NCI-H2081 (cell line): ENCODE results near the gene CENATAC.
"Not testable (repeated sequence)": the region's sequence is repeated elsewhere in the genome, so short reads cannot be mapped to it uniquely, and the experiment has no call there.

Experiments
- DNase-seq, 2 experiments: peaks; one replicate each; lab custom pipeline; 2025; lab: John Stamatoyannopoulos, UW

CENATAC gene, protein sequence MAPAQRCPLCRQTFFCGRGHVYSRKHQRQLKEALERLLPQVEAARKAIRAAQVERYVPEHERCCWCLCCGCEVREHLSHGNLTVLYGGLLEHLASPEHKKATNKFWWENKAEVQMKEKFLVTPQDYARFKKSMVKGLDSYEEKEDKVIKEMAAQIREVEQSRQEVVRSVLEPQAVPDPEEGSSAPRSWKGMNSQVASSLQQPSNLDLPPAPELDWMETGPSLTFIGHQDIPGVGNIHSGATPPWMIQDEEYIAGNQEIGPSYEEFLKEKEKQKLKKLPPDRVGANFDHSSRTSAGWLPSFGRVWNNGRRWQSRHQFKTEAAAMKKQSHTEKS

DNA sequence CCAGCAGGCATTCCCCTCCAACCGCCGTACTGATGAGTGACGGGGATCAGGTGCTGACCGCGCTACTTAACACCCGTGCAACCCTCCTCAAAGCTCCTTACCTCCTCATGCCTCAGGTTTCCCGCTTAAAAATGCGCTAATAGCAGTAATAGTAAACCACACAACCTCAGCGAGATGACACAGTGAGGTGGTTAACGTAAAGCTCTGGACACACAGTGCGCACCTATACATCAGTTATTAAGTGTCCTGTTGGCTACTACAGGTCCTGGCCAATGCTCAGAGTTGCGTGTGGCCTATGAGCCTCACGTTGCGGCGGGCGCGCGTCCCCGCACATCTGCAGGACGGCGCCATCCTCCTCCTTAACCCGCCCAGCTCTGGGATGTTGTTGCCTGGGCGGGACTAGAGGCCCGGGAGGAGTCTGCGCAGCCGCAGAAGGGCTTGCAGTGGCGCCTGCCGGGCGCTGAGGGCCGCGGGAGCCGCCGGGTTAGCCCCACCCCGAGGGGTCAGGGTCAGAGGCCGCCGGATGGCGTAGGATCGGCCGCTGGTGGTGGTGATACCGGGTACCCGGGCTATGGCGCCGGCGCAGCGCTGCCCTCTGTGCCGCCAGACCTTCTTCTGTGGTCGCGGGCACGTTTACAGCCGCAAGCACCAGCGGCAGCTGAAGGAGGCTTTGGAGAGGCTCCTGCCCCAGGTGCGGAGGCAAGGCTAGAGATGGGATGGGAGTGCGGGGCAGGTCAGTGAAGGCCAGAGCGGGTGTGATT lies at the start of gene CENATAC:
Gene CENATAC, plus strand, starts transcription at position 512 of the 761 bp plus-strand sequence. Its CDS starts 60 bp downstream, at position 572.
- DNase-seq: peak; percentile 88 to 93

DNA sequence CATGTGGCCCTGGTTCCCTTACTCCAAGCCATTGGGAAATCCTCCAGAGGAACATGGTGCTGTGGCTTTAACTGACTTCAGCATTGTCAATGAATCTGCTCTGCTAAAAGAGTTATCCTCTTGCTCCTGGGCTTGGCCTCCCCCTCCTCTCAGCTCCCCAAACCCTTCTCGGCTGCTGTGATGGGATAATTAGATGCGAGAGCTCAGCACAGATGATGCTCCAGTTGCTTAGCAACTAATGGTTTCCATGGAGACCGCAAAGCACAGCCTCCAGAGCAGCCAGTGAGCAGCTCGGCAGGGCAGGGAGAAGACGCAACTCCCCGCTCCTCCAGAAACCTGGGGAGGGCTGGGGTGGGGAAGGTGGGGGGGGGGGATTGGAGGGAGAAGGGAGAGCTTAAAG lies 44.7 kb upstream of the CENATAC start:
- DNase-seq: peak; percentile 25 to 61

DNA sequence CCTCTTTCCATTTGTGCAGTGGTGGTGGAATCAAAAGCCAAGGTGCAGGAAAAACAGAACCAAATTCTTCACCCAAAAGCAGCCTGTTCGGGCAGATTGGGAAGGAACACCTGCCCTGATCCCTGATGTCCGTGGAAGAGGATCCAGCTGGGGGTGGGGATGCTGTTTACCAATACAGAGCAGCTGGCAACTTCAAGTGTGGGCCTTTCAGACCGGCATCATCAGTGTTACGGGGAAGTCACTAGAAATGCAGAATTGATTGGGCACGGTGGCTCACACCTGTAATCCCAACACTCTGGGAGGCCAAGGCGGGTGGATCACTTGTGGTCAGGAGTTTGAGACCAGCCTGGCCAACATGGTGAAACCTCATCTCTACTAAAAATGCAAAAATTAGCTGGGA lies 44.0 kb upstream of the CENATAC start:
- not testable (repeated sequence) for DNase-seq

DNA sequence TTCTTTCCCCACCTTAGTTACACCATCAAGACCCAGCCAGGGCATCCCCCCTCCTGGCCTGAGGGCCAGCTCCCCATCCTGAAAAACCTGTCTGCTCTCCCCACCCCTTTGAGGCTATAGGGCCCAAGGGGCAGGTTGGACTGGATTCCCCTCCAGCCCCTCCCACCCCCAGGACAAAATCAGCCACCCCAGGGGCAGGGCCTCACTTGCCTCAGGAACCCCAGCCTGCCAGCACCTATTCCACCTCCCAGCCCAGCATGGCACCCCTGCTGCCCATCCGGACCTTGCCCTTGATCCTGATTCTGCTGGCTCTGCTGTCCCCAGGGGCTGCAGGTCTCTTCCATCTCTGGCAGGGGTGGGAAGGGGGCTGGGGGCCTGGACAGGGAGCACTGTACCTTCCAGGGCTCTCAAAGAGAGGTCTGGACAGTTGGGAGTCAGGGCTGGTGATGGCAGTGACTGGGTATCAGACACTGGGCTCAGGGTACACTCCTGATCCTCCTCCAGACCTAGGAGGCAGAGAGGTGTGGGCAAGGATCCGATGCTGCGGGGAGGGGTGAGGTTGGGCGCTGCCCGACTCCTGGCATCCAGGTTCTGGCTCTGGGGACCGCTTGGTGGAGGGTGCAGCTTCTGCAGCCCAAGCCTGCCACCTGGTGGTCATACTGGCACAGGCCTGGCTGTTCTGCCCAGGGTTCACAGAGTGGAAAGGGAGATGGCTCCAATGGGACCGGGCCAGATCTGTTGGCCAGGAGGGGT lies 41.7 kb upstream of the CENATAC start, which contains the start of gene UPK2:
Gene UPK2, plus strand, starts transcription at position 205 of the 753 bp plus-strand sequence. Its CDS starts 53 bp downstream, at position 258.
- DNase-seq: peak; percentile 79 to 84

DNA sequence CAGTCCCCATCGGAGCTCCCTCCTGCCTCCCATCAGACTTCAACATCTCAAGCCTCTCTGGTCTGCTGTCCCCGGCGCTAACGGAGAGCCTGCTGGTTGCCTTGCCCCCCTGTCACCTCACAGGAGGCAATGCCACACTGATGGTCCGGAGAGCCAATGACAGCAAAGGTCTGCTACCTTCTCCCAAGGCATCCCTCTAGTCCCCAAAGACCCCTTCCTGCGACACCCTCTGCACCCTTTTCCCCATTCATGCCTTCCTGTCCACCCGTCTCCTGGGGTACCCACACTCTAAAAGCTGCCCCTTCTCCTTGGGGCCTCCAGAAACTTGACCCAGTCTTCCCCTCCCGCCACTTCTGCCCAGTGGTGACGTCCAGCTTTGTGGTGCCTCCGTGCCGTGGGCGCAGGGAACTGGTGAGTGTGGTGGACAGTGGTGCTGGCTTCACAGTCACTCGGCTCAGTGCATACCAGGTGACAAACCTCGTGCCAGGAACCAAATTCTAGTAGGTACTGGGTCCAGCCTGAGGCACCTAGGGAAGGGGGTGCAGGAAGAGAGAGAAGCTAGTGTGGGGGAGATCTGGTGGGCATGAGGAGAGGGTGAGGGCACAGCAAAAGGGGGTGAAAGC lies 41.0 kb upstream of the CENATAC start:
- DNase-seq: no peak

DNA sequence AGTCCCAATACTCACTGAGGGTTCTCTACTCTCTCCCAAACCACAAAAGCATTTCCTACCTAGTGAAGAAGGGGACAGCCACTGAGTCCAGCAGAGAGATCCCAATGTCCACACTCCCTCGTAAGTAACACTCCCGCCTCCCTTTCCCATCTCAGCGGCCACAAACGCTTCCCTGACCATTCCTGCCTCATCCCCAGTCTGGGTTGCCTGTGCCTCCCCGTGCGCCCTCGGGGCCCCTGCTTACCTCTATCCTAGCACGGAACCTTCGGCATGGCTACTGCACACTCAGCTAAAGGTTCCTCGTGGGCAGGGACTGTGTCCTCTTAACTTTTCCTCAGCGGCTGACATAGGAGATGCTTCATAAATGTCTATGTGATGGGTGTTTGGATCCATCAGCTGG lies 40.4 kb upstream of the CENATAC start:
- DNase-seq: no peak

DNA sequence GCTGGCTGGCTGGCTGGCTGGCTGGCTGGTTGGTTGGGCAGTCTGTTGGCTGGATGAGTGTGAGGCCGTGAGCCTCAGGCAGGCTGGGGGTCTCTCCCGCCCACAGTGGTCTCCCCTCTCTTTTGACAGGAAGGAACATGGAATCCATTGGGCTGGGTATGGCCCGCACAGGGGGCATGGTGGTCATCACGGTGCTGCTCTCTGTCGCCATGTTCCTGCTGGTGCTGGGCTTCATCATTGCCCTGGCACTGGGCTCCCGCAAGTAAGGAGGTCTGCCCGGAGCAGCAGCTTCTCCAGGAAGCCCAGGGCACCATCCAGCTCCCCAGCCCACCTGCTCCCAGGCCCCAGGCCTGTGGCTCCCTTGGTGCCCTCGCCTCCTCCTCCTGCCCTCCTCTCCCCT lies 40.0 kb upstream of the CENATAC start:
- DNase-seq: no peak

DNA sequence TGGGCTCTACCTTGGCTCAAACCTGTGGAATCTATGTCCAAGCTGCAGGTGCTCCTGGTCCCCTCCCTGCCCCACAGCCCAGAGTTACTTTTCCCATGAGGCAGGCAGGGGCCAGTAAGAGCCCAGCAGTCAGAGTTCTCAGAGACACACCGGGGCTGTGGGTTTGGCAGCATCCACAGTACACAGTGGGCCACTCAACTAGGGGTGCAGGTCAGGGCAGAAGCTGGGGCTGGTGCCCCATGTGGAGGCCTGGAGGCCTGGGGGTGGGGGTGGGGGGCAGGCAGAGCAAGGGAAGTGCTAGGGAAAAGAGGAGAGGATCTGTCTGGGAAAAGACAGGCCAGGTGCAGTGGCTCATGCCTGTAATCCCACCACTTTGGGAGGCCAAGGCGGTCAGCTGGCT lies 39.4 kb upstream of the CENATAC start:
- DNase-seq: no peak

DNA sequence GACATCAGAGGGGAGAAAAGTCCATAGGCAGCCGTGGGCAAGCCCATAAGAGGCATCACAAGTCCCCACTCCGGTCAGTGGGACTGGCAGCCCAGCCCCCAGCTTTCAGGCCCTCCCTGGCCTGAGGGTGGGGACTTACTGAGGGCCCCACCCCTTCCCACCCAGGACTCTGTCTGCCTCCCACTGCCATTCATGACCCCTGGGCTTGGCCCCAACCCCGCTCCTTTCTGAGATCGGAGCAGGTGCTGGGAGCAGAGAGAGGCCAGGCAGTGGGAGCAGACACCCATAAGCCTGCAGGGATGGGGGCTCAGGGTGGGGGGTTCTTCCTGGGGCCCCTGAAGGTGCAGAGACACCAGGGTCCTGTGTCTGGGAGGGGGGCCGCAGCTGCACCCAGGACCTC lies 36.7 kb upstream of the CENATAC start:
- DNase-seq: no peak

DNA sequence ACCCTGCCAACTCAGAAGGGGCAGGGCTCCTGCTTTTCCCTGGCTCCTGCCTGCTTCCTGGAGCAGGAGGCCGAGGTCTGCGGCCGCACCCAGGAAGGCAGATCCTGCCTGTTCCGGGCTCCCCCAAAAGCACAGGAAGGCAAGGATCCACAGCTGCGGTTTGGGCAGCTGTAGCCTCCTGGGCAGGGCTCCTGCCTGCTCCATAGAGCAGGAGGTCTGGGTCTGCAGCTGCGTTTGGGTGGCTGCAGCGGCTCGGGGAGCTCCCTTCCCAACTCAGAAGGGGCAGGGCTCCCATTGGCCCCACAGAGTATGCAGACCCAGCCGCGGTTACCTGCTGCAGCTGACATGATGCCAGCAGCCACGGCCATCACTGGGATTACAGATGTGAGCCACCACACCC lies 36.3 kb upstream of the CENATAC start:
- DNase-seq: no peak

DNA sequence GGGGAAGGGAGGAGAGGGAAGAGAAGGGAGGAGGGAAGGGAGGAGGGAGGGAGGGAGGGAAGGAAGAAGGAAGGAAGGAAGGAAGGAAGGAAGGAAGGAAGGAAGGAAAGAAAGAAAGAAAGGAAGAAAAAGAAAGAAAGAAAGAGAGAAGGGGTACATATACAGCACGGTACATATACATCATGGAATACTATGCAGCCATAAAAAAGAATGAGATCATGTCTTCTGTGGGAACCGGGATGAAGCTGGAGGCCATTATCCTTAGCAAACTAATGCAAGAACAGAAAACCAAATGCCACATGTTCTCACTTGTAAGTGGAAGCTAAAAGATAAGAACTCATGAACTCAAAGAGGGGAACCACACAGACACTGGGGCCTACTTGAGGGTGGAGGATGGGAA lies 28.4 kb upstream of the CENATAC start:
- not testable (repeated sequence) for DNase-seq

DNA sequence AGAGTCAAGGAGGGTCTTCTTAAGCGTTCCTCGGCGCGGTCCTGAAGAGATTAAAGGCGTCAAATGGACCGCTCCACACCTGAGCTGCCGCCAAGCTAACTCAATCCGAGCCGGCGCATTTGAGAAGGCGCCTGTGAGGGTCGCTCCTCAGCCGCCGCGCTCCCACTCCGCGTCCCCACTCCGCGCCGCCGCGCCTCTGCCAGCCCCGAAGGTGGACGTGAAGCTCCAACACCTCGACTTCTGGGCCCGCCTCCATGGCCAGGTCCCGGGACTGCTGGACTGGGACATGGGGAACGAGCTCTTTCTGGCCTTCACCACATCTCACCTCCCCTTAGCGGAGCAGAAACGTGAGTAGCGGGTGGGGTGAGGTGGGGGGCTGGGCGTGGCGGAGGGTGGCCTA lies 26.3 kb upstream of the CENATAC start, which contains the start of gene FOXR1:
Gene FOXR1, plus strand, starts transcription at position 116 of the 400 bp plus-strand sequence. Its CDS starts 171 bp downstream, at position 287.
- DNase-seq: no peak

DNA sequence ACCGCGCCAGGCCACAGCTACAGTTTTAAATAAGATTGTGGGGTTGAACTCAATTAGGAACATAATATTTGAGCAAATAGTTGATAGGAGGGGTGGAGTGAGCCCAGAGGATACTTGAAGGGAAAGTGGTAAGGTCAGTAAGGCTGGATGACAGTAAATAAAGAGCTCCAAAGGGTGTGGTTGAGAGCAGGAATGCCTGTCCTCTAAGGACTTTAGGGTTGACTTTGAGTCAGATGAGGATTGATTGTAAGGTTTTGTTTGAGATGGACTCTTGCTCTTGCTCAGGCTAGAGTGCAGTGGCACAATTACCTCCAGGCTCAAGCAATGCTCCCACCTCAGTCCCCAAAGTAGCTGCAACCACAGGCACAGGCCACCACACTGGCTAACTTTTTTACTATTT lies 24.0 kb upstream of the CENATAC start:
- no peak for DNase-seq

DNA sequence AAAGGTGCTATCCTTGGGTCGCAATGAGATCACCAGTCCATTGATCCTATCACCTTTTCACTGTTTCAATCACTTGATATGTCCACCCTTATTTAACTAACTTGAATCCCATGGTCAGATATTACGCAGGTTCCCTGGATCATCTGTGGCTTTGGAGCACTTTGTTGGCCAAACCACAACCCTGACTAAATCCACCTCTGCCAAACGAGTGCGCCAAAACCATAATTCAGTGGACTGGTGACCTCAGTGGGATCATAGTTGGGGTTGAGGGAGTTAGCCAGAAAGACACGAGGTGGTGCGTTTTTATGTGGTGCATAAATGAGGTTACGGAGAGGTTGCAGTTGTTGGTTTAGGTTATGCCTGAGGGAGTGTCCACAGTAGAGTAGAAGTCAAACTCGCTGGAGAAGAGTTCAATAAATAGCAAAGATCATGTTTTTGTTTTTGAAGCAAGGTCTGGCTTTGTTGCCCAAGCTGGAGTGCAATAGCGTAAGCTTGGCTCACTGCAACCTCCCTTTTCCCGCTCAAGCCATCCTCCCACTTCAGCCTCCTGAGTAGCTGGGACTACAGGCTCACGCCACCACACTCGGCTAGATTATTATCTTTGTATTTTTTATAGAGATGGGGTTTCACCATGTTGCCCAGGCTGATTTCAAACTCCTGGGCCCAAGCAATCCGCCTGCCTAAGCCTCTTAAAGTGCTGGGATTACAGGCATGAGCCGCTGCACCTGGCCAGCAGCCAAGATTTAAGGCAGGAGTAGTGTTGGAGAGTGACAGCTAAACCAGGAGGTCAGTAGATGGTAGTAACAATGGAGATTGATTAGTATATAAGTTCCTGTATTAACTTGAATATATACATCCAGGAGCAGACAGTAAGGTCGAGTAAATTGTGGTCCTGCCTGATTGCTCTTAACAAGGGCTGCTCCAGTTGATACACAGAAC lies 21.9 kb upstream of the CENATAC start:
- DNase-seq: no peak

DNA sequence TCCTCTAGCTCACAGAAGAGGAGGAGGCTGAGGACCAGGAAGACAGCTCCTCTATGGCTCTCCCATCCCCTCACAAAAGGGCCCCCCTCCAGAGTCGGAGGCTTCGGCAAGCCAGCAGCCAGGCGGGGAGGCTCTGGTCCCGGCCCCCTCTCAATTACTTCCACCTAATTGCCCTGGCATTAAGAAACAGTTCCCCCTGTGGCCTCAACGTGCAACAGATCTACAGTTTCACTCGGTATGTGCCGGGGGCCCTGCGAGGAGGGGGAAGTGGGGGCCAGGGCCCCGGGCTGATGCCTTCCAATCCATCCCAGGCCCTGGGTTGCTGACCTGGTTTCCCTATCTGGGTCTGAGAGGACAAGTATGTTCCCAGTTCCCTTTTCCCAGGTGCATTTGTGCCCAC lies 18.5 kb upstream of the CENATAC start:
- no peak for DNase-seq

DNA sequence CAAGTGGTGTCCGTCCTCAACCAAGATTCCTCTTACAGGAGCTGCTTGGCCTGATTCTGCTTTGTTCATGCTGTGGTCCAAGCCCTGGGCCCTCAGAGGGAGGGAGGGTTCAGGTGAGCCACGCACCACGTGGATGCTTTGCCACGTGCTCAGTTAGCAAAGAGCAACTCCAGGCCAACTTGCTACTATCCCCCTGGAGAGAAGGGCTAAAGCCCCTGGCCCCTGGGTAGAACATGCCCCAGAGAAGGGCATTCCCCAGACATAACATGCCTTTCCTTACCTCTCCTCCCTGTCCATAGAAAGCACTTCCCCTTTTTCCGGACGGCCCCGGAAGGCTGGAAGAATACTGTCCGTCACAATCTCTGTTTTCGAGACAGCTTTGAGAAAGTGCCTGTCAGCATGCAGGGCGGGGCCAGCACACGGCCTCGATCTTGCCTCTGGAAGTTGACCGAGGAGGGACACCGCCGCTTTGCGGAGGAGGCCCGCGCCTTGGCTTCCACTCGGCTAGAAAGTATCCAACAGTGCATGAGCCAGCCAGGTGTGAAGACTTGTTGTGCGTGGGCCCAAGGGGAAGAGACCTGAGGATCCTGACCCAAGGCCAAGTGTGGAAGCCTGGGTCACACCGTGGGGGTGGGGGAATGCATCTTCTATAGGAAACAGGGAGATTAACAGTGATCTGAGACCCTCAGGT lies 17.6 kb upstream of the CENATAC start:
- DNase-seq: no peak

DNA sequence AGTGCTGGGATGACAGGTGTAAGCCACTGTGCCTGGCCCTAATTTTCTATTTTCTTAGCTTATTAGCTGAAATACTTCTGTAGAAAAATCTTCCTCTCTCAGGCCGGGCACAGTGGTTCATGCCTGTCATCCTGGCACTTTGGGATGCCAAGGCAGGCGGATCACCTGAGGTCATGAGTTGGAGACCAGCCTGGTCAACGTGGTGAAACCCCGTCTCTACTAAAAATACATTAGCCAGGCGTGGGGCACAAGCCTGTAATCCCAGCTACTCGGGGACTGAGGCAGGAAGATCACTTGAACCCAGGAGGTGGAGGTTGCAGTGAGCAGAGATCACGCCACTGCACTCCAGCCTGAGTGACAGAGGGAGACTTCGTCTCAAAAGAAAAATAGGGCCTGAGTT lies 13.6 kb upstream of the CENATAC start:
- DNase-seq: not testable (repeated sequence)

DNA sequence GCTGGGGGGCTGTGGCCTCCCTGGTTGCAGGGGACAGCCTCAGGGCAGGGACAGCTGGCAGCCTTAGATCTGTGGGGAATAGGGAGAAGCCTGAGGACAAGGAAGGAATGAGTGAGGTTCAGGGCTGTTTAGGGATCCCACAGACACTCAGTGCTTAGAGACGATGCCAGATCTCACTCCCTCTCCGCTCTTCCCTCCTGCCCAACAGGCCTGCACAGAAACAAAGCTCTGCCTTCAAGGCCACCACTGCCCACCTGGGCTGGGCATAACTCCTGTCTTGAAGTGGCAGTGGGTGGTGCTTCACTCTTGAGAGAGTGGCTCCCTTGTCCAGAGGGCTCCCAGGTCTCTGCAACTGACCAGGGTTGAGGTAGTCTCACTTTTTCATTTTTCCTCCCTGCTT lies 13.1 kb upstream of the CENATAC start:
- no peak for DNase-seq

DNA sequence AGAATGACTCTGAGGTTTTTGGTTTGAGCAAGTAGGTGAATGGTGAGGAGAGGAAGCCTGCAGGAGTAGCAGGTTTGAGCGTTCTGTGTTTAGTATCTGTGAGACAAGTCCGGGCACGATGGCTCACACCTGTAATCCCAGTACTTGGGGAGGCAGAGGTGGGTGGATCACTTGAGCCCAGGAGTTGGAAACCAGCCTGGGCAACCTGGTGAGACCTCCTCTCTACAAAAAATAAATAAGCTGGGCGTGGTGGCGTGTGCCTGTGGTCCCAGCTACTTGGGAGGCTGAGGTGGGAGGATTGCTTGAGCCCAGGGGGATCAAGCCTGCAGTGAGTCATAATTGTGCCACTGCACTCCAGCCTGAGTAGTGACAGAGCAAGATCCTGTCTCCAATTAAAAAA lies 9.7 kb upstream of the CENATAC start:
- peak in 1 of 2 experiments; percentile 20 for DNase-seq

DNA sequence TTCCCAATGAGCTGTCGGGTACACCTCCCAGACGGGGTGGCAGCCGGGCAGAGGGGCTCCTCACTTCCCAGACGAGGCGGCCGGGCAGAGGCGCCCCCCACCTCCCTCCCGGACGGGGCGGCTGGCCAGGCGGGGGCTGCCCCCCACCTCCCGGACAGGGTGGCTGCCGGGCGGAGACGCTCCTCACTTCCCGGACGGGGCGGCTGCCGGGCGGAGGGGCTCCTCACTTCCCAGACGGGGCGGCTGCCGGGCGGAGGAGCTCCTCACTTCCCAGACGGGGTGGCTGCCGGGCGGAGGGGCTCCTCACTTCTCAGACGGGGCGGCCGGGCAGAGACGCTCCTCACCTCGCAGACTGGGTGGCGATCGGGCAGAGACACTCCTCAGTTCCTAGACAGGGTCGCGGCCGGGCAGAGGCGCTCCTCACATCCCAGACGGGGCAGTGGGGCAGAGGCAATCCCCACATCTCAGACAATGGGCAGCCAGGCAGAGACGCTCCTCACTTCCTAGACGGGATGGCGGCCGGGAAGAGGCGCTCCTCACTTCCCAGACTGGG lies 6.4 kb upstream of the CENATAC start:
- not testable (repeated sequence) for DNase-seq
